HG03108 (cell line): ENCODE results near the gene C2CD2.
"Not testable (repeated sequence)": the region's sequence is repeated elsewhere in the genome, so short reads cannot be mapped to it uniquely, and the experiment has no call there.

Source experiments
- ATAC-seq: cut with Tn5 transposase; IDR thresholded peaks from one replicate; pipeline ENCODE4 v1.9.1; 2021; ENCODE audit warnings: moderate library complexity; ENCODE audit not compliant: unreplicated experiment

The C2CD2 gene

GRCh38 chr21:41975391-41976272 is 21.8 kb upstream of the C2CD2 start:
- ATAC-seq: no peak

GRCh38 chr21:41974752-41975053 is 20.9 kb upstream of the C2CD2 start:
- ATAC-seq: no peak

GRCh38 chr21:41973861-41974751 is 20.3 kb upstream of the C2CD2 start:
- no peak for ATAC-seq

- ATAC-seq: no peak
Measured at GRCh38 chr21:41973427-41973831, 19.6 kb upstream of the C2CD2 start.

DNA sequence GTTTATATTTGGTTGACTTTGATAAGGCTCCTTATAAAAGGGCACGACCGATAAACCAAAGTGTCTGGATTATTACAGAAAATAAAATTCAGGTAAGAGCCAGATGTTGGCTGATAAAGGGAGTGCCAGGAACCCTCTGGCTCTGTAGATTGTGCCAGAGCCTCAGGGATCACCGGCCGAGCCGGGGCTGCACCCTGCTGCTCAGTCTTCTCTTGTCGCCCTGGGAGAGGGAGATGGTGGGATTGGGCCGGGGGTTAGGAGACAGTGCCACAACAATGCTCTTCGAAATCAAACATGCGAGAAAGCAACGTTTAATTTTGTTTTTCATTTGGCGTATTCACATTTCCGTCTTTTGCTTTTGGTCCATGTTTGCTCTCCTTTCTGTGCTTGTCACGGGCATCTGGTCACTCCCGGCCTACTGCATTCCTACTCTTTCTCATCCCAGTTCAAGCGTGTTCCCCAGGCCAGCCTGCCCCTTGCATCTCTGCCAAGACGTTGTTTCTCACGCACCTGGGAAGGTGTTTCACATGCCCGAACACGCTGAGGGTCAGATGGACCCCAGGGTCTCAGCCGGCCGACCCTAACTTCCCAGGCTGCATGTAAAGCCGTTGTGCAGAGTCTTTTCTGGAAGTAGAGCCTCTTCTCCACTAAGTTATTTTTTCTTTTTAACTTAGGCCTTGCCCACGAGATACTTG is 18.8 kb upstream of the C2CD2 start:
- no peak for ATAC-seq

- ATAC-seq: no peak
Measured at GRCh38 chr21:41971891-41972290, 18.1 kb upstream of the C2CD2 start.

- no peak for ATAC-seq
Measured at GRCh38 chr21:41970751-41971653, 17.2 kb upstream of the C2CD2 start.

- no peak for ATAC-seq
Measured at GRCh38 chr21:41970106-41970391, 16.2 kb upstream of the C2CD2 start.

GRCh38 chr21:41967708-41968107 is 13.9 kb upstream of the C2CD2 start:
- ATAC-seq: no peak

- ATAC-seq: no peak
Measured at GRCh38 chr21:41966872-41967621, 13.2 kb upstream of the C2CD2 start.

DNA sequence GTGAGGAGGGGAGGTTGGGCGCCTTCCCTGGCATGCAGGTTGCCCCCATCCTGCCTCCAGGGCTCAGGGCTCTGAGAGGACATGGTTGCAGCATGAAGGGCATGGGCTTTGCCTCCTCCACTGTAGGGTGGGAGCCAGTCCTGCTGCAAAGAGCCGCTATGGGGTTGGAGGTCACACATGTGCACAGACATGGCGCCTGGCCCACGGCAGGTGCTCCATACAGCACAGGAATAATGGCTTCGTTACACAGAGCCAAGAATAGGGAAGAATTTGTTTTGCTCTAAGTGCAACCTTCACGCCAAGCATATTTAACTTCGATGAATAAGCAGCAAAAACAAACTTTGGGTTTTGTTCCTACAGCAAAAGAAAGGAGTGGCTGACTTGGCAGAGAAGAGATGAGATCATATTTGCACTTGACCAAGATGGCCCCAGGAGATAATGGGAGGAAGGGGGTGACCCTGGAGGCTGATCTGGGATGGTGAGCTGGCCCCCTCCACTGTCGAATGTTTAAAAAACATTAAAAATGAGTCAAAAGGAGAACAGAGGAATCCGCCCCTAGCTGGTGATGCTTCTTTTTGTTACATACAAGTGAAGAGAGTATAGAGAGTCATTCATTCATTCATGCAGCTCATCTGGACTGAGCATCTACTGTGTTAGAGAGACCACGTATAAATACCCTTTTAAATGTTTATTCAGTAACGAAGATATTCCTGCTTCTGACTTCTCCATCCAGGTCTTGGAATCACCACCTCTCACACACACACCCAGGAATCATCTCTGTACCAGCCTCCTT is 12.4 kb upstream of the C2CD2 start:
- ATAC-seq: no peak

DNA sequence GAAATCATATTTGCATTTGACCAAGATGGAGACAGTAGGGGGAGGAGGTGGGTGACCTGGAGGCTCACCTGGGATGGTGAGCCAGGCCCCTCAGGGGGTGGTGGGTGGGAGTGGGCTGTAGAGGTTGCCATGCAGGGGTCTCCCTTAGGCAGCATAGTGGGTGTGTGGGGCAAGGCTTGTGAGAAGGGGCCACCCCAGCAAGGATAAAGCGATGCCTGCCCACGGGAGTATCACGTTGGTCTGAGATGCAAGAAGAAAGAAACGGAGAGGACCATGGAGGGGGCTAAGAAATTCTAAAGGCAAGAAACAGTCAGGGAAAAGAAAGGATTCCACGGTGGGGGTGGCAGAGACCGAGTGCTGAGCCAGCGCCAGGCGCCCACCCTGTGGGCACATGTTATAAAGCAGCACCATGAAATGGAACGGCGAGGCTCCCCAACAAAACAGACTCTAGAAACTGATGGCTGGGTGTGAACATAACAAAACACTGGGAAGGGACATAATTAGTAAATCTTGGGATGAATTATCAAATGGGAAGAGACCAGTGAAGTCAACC is 11.7 kb upstream of the C2CD2 start:
- ATAC-seq: no peak

- ATAC-seq: no peak
Measured at GRCh38 chr21:41965045-41965444, 11.2 kb upstream of the C2CD2 start.

GRCh38 chr21:41964171-41964570 is 10.4 kb upstream of the C2CD2 start:
- ATAC-seq: no peak

- no peak for ATAC-seq
Measured at GRCh38 chr21:41962425-41962966, 8.7 kb upstream of the C2CD2 start.

DNA sequence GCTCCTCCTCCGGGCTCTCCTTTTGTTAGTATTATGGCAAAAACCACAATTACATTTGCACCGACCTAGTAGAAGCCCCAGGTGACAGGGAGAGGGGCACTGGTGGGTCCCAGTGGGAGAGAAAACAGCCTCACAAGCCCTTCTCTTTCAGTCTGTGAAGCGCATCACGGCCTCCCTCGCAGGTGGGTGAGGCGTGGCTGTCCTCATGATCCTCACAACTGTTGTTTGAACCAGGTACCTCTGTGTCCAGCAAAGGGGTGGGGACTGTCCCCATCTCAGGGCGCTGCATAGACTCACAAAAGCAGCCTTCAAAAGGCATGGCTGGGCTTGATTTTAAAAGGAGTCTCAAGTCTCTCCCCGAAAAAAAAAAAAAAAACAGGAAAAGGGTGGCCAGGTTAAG is 7.9 kb upstream of the C2CD2 start:
- ATAC-seq: no peak

GRCh38 chr21:41961282-41961701 is 7.5 kb upstream of the C2CD2 start:
- no peak for ATAC-seq

GRCh38 chr21:41960386-41960785 is 6.6 kb upstream of the C2CD2 start:
- ATAC-seq: no peak

DNA sequence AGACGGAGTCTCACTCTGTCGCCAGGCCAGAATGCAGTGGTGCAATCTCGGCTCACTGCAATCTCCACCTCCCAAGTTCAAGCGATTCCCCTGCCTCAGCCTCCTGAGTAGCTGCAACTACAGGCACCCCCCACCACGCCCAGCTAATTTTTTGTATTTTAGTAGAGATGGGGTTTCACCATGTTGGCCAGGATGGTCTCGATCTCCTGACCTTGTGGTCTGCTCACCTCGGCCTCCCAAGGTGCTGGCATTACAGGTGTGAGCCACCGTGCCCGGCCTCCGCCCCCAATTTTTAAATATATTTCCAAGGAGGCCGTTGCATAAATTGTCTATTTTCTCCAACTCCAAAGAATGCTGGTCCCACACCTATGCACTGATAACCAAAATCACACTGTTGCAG is 5.9 kb upstream of the C2CD2 start:
- ATAC-seq: not testable (repeated sequence)
